DOHH2 (cell line): ENCODE measurements around the gene SELP.

ENCODE experiments used
- H3F3A ChIP-seq: fragments of 200-600 bp; sonication (generic), shearing (Covaris generic); 2 replicates; pipeline ENCODE4 v1.6.0; 2016; ENCODE audit warnings: antibody characterized with exemption, mild to moderate bottlenecking; ENCODE audit not compliant: control insufficient read depth, insufficient read depth
- H3K27ac ChIP-seq: fragments of 200-600 bp; sonication (generic); 2 replicates; pipeline ENCODE4 v1.5.1; 2014; ENCODE audit warnings: low read depth, mild to moderate bottlenecking, low read length, moderate library complexity
- H3K27me3 ChIP-seq: fragments of 200-600 bp; sonication (generic); 2 replicates; pipeline ENCODE4 v1.6.1; 2014; ENCODE audit warnings: mild to moderate bottlenecking, low read length, mixed read lengths; ENCODE audit not compliant: control insufficient read depth
- H3K36me3 ChIP-seq: fragments of 200-600 bp; sonication (generic); 2 replicates; pipeline ENCODE4 v1.6.1; 2014; ENCODE audit warnings: mild to moderate bottlenecking, low read length, moderate library complexity, mixed read lengths; ENCODE audit not compliant: control insufficient read depth
- H3K4me1 ChIP-seq: fragments of 200-600 bp; sonication (generic); 2 replicates; pipeline ENCODE4 v1.6.1; 2014; ENCODE audit warnings: mild to moderate bottlenecking, low read length, mixed read lengths; ENCODE audit not compliant: control insufficient read depth
- H3K4me2 ChIP-seq: fragments of 200-600 bp; sonication (generic); 2 replicates; pipeline ENCODE4 v1.6.0; 2014; ENCODE audit warnings: mild to moderate bottlenecking, low read length, moderate library complexity
- H3K4me3 ChIP-seq: fragments of 200-600 bp; sonication (generic); 2 replicates; pipeline ENCODE4 v1.5.1; 2014; ENCODE audit warnings: mild to moderate bottlenecking, low read length, mixed read lengths
- H3K79me2 ChIP-seq: fragments of 200-600 bp; sonication (generic); 2 replicates; pipeline ENCODE4 v1.6.1; 2014; ENCODE audit warnings: mild to moderate bottlenecking, low read length, mixed read lengths; ENCODE audit not compliant: control insufficient read depth
- H3K9me2 ChIP-seq: fragments of 200-600 bp; sonication (generic); replicated peaks from 2 replicates; pipeline ENCODE4 v1.6.1; 2014; ENCODE audit warnings: mild to moderate bottlenecking, low read length, mixed read lengths; ENCODE audit not compliant: control insufficient read depth
- H3K9me3 ChIP-seq: fragments of 200-600 bp; sonication (generic); 2 replicates; pipeline ENCODE4 v1.6.1; 2014; ENCODE audit warnings: antibody characterized with exemption, low read length, mixed read lengths; ENCODE audit not compliant: control insufficient read depth, insufficient read depth
- H4K20me1 ChIP-seq: fragments of 200-600 bp; sonication (generic); 2 replicates; pipeline ENCODE4 v1.6.0; 2014; ENCODE audit warnings: low read depth, mild to moderate bottlenecking, antibody characterized with exemption, low read length, moderate library complexity; ENCODE audit not compliant: control insufficient read depth, insufficient read depth
- EZH2phosphoT487 ChIP-seq: fragments of 200-600 bp; sonication (generic); IDR thresholded peaks from 2 replicates; pipeline ENCODE4 v1.6.1; 2017; ENCODE audit warnings: borderline replicate concordance, mild to moderate bottlenecking, antibody characterized with exemption, low read length, moderate library complexity, mixed read lengths
- TF ChIP-seq, protein P1 (sequence below): fragments of 200-600 bp; sonication (generic); IDR thresholded peaks from one replicate; pipeline ENCODE4 v1.5.1; 2014; ENCODE audit warnings: antibody characterized with exemption, mild to moderate bottlenecking, low read depth, low read length; ENCODE audit not compliant: poor library complexity, severe bottlenecking

SELP gene

DNA sequence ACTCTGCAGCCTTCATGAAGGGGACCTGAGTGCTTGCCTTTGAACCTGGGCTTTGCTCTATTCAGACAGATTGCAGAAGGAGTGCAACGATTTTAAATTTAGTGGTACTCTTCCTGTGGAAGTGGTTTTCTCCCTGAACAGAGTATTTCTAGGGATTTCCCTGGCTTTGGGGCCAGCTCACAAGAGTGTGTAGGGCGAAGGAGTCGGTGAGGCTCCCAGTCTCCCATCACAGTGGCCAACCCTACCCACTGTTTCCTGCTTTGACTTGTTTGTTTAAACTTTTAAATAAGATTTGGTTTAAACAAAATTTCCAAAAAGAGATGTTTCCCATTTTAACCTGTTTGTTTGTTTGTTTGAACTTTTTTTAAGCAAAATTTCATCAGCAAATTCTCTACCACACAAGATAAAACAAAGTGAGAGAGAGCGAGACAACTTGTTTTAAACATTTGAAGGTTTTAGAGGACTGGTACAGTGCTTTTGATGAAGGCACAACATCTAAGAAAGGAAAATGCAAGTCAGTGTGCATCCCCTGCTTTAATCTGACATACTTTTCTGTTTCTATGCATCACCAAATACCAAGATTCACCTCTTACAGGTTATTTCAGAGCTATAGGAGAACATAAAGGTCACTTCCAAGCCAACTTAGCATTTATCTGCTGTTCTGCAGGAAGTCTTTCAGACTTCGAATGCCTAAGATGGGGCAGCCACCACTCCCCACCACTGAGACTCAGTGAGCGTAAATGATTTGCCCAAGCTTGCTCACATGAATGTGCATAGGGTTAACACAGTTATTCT lies 6.6 kb downstream of the SELP start:
- H3K27ac ChIP-seq: no peak overlapping the region
- H3K79me2 ChIP-seq: no peaks in the 10 kb centered on the region
- no peak overlapping the region for H3K4me2 ChIP-seq
- H4K20me1 ChIP-seq: no peaks in the 10 kb centered on the region
- TF ChIP-seq, protein P1, sequence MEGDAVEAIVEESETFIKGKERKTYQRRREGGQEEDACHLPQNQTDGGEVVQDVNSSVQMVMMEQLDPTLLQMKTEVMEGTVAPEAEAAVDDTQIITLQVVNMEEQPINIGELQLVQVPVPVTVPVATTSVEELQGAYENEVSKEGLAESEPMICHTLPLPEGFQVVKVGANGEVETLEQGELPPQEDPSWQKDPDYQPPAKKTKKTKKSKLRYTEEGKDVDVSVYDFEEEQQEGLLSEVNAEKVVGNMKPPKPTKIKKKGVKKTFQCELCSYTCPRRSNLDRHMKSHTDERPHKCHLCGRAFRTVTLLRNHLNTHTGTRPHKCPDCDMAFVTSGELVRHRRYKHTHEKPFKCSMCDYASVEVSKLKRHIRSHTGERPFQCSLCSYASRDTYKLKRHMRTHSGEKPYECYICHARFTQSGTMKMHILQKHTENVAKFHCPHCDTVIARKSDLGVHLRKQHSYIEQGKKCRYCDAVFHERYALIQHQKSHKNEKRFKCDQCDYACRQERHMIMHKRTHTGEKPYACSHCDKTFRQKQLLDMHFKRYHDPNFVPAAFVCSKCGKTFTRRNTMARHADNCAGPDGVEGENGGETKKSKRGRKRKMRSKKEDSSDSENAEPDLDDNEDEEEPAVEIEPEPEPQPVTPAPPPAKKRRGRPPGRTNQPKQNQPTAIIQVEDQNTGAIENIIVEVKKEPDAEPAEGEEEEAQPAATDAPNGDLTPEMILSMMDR: no peak
- TF ChIP-seq EZH2phosphoT487: no peak
- no peaks in the 10 kb centered on the region for H3K36me3 ChIP-seq
- H3K4me1 ChIP-seq: no peaks in the 10 kb centered on the region
- H3K4me3 ChIP-seq: no peak overlapping the region
- H3K9me3 ChIP-seq: no peaks in the 10 kb centered on the region
- H3F3A ChIP-seq: no peaks in the 10 kb centered on the region
- H3K27me3 ChIP-seq: no peaks in the 10 kb centered on the region
- H3K9me2 ChIP-seq: no peaks in the 10 kb centered on the region

DNA sequence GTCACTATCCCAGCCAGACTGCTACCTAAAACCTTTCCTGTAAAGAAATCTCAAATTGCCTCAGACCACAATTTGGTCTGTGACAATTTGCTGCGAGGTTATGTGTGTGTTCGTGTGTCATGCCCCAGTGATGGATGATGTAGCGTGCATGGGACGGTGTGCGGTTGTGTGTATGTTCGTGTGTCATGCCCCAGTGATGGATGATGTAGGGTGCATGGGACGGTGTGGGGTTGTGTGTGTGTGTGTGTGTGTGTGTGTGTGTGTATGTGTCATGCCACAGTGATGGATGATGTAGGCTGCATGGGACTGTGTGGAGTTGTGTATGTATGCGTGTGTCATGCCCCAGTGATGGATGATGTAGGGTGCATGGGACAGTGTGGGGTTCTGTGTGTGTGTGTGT lies 9.4 kb downstream of the SELP start:
- H3K9me3 ChIP-seq: no peaks in the 10 kb centered on the region
- TF ChIP-seq, protein P1: no peak
- TF ChIP-seq EZH2phosphoT487: no peak
- no peaks in the 10 kb centered on the region for H3K4me1 ChIP-seq
- H3K79me2 ChIP-seq: no peaks in the 10 kb centered on the region
- H4K20me1 ChIP-seq: no peaks in the 10 kb centered on the region
- no peaks in the 10 kb centered on the region for H3K36me3 ChIP-seq
- H3K27me3 ChIP-seq: no peaks in the 10 kb centered on the region
- no peak overlapping the region for H3K4me3 ChIP-seq
- no peaks in the 10 kb centered on the region for H3F3A ChIP-seq
- no peak overlapping the region for H3K27ac ChIP-seq
- H3K4me2 ChIP-seq: no peak overlapping the region
- H3K9me2 ChIP-seq: no peaks in the 10 kb centered on the region

DNA sequence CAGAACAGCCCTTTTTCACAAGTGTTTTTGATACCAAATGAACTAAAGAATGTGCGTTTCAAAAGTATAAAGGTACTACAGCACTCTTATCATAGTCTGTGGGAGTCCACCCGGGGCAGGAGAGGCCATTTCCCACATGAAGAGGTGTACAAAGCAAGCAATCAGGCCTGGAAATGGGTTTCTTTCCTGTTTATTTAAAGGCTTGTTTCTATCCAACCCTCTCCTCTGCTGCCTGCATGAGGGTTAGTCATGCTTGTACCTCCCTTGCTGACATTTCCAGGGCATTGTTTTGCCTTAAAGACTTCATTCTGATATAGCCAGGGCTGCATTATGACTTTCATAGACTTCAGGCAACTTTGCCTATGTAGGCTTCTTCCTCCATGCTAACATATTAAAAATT lies 11.6 kb downstream of the SELP start:
- no peaks in the 10 kb centered on the region for H3K9me3 ChIP-seq
- no peak for TF ChIP-seq EZH2phosphoT487
- TF ChIP-seq, protein P1: no peak
- no peak overlapping the region for H3K4me2 ChIP-seq
- H3K79me2 ChIP-seq: no peaks in the 10 kb centered on the region
- H3K4me1 ChIP-seq: no peaks in the 10 kb centered on the region
- no peaks in the 10 kb centered on the region for H3K36me3 ChIP-seq
- H3K9me2 ChIP-seq: no peaks in the 10 kb centered on the region
- no peak overlapping the region for H3K27ac ChIP-seq
- H4K20me1 ChIP-seq: no peaks in the 10 kb centered on the region
- no peak overlapping the region for H3K4me3 ChIP-seq
- H3F3A ChIP-seq: no peaks in the 10 kb centered on the region
- H3K27me3 ChIP-seq: no peaks in the 10 kb centered on the region
